Fibroblast of peridontal ligament (primary cell): ENCODE data around the gene SLC10A6.

Experiments
- DNase-seq: peaks from one replicate; pipeline ENCODE4 v3.0.0-alpha.2; 2010; ENCODE audit errors: extremely low read depth

Gene SLC10A6

GRCh38 chr4:86848732-86849619, at the start of gene SLC10A6:
Gene SLC10A6 (minus strand): TSS chr4:86849384. CDS start chr4:86849115, 269 bp downstream.
- no peak for DNase-seq

DNA sequence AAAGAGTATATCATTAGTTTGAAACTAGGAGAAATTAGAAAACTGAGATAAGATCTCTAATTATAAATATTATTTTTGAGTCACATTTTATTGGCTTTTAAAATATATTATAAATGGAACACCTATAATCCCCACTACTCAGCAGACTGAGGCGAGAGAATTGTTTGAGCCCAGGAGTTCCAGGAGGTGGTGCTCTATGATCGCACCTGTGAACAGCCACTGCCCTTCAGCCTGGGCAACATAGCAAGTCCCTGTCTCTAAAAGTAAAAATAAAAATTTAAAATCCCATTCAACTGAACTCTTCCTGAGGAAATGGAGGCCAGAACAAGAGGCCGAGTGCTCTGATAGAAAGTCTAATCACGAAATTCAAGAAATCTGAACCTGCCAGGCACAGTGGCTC, 49.4 kb upstream of the SLC10A6 start:
- DNase-seq = no peak

- peak; percentile 36 for DNase-seq
Observed at GRCh38 chr4:86896596-86896995, 47.4 kb upstream of the SLC10A6 start.

DNA sequence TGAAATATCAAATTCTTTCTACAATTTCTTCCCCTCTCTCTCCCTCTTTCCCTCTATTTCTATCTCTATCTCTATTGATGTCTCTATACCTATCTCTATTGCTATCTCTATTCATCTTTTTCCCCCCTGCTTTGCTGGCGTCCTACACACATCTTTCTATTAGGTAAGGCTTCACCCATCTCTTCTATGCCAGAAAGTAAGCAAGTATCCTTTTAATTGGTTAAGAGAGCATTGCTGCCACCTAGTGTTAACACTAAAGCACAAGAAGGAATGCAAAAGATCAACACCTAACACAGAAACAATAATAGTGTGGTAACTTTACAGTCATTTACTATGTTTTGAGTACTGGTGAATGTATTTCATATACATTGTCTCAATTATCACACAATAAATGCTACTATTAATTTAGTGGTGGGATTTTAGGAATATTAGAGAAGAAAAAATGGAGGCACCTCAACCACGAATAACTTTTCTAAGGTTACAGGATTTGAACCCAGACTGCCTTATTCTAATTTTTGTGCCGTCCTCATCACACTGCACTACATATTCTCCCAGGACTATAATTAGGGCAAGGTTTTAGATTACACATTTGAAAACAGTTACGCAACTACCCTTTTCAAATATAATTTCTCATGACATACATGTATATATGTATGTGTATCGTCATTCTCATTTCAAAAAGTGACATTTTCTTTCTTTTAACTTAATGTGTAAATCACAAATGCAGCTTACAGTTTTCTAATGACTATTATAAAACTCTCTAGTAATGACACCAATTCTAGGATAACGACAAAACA, 46.7 kb upstream of the SLC10A6 start:
- peak; percentile 83 for DNase-seq

GRCh38 chr4:86894455-86894854, 45.3 kb upstream of the SLC10A6 start:
- no peak for DNase-seq

DNA sequence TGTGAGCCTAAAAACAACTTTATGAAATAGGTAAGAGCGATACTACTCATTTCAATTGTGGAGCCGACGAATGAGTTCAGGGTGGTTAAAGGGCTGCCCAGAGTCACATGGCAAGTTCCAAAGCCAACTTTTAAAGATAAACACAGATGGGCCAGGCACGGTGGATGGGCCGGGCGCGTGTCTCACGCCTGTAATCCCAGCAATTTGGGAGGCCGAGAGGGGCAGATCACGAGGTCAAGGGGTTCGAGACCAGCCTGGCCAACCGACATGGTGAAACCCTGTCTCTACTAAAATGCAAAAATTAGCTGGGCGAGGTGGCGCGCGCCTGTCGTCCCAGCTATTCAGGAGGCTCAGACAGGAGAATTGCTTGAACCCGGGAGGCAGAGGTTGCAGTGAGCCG, 44.0 kb upstream of the SLC10A6 start:
- no peak for DNase-seq

- peak; percentile 26 for DNase-seq
Observed at GRCh38 chr4:86892636-86892960, 43.4 kb upstream of the SLC10A6 start.

GRCh38 chr4:86891762-86892635, 42.8 kb upstream of the SLC10A6 start, which contains the start of gene C4orf36:
Gene C4orf36 (minus strand): TSS chr4:86892422. CDS start chr4:86891520, 902 bp downstream.
- DNase-seq = no peak

GRCh38 chr4:86890790-86891189, 41.6 kb upstream of the SLC10A6 start:
- DNase-seq = no peak

- no peak for DNase-seq
Observed at GRCh38 chr4:86879641-86880040, 30.5 kb upstream of the SLC10A6 start.

GRCh38 chr4:86878640-86879039, 29.5 kb upstream of the SLC10A6 start:
- DNase-seq = no peak

DNA sequence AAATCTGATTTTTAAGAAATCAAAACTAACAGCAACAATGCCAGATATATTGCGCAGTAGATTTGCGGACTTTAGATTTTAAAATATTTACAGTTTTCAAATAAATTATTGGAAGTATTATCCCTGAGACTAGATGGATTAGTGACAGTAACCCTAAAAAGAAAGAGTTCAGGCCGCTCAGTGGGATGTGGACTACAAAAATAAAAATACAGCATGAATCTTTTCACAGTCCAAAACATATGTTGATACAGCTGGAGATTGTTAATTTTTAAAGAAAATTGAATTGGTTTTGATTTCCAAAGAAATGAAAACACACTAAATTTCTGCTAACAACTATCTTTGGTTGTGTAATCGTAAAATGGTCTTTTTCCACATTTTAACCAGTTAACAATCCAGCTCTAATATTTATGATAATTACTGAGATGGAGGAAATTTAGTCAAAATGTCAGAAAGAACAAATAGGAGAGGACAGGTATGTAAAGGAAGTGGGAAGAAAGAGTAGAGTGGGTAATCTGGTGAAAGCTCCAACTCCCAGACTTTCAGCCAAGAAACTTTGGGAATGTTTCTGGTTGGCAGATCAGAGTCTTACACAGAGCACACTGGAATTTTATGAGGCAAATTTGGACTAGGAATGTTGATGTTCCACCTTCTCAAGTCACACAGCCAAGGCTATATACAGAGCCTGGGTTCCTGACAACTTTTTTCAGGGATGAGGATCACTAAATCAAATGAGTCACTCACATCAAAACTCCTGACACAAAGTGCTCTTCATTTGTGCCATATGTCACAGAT, 27.9 kb upstream of the SLC10A6 start:
- peak; percentile 27 for DNase-seq

DNA sequence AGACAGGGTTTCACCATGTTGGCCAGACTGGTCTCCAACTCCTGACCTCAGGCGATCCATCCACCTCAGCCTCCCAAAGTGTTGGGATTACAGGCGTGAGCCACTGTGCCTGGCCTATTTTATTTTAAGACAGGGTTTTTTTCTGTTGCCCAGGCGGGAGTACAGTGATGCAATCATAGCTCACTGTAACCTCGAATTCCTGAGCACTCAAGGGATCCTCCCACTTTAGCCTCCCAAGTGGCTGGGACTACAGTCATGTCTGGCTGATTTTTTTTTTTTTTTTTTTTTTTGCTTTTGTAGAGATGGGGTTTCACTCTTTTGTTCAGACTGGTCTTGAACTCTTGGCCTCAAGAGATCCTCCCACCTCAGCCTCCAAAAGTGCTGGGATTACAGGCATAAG, 26.3 kb upstream of the SLC10A6 start:
- DNase-seq = peak; percentile 11

DNA sequence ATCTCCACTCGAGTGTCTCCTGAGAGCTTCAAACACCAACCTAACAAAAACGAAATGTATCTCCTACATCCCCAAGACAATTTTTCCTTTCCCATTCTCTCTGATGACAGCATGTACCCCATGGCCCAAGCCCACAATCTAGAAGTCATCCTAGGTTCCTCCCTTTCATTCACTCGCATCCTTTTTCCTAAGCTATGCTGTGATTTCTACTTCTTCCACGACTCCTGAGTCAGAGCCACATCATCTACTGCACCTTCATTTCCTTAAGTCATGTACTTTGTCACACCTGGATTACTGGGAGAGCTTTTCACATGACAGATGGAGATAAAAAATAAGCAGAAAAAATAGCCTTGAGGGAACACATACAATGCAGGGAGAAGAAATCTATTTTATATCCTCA, 23.0 kb upstream of the SLC10A6 start:
- no peak for DNase-seq

DNA sequence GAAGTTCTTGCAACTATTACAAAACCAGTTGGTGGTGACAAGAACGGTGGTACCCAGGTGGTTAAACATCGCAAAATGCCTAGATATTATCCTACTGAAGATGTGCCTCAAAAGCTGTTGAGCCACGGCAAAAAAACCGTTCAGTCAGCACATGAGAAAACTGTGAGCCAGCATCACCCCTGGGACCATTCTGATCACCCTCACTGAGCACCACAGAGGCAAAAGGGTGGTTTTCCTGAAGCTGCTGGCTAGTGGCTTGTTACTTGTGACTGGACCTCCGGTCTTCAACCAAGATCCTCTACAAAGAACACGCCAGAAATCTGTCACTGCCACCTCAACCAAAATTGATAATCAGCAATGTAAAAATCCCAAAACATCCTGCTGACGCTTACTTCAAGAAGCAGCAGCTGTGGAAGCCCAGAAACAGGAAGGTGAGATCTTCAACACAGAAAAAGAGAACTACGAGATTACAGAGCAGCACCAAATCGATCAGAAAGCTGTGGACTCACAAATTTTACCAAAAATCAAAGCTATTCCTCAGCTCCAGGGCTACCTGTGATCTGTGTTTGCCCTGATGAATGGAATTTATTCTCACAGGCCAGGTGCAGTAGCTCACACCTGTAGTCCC, 21.4 kb upstream of the SLC10A6 start:
- DNase-seq = no peak

DNA sequence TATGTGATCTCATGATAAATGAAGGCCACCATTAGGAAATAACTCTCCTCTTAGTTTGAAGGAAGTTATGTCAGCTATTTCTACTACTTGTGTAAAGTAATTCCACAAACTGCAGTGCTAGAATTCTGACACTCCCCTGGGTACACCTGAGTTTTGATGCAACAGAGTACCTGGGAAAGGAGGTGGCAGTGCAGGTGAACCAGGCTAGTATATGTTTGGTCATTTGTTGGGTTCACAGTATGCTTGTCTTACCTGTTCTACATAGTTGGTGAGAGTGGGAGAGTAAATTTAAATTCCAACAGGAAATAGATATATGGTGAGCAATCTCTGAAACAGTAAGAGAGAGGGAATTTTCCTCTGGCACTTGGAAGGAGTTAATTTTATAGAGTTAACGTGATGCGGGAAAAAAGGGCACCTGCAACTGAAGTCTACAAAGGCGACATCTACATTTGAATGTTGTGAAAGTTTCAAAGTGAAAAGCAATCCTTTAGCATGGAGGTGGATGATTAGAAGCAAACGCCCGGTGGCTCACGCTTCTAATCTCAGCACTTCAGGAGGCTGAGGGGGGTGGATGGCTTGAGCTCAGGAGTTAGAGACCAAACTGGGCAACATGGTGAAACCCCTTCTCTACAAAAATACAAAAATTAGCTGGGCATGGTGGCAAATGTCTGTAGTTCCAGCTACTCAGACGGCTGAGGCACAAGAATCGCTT, 8.3 kb upstream of the SLC10A6 start:
- DNase-seq = no peak

GRCh38 chr4:86856896-86857295, 7.7 kb upstream of the SLC10A6 start:
- DNase-seq = no peak

DNA sequence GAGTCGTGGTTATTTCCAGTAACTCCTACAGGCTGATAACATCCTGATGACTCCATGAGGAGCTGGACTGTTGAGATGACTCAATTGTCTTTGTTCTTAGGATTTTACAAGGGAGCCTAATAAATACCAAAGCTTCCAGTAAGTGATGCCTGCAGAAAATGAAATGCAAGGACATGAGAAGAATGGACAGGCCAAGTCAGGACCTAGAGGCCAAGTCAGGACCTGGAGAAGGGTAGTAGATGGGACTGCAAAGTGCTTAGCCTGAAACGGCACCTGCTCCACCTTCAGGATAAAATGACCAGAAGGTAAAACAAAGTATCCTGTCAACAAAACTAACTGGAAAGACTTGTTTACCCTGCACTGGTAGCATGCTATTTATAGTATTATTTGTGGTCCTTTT, 6.4 kb upstream of the SLC10A6 start:
- DNase-seq = no peak

DNA sequence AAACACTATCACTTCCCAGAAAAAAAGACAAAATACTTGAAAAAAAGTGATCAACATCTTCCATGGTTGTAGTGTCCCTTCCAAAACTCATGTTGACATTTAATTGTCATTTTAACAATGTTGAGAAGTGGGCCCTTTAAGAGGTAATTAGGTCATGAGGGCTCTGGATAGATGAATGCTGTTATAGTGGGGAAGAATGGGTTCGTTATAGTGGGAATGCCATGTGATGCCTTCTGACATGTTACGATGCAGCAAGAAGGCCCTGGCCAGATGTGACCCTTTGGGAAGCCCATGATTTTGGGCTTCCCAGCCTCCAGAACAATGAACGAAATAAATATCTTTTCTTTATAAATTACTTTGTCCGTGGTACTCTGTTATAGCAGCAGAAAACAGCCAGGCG, 4.0 kb upstream of the SLC10A6 start:
- DNase-seq = no peak

GRCh38 chr4:86848136-86848535, 1.0 kb downstream of the SLC10A6 start:
- peak; percentile 30 for DNase-seq
